Heart left ventricle (tissue), 16 donors: ENCODE measurements around the gene UBA7. TPM values are rescaled to one million over a fixed set of nuclear protein-coding genes. Genes with fewer than 3 reads are reported as not detected.
A peak's percentile ranks its signal among the peaks of the same experiment; 100 is the strongest.

Source experiments
- ATAC-seq, 4 donors: fragments of 200-7000 bp; cut with Tn5 transposase; one replicate each; pipeline ENCODE4 v1.9.1; 2020 to 2022; ENCODE audit warnings: moderate library complexity in 4 of 4, mild to moderate bottlenecking in 3 of 4, moderate number of reproducible peaks in 1 of 4
- DNase-seq, 5 donors: peaks; one replicate each; pipeline ENCODE4 v3.0.0-alpha.2; 2020
- H3K27ac ChIP-seq, 12 donors: fragments of 200-600 bp; sonication (generic) in 4 of 12; one replicate each; pipeline versions ENCODE4 v1.5.0 to v1.8.0; 2016 to 2022; ENCODE audit warnings: mild to moderate bottlenecking in 2 of 12
- H3K27me3 ChIP-seq, 9 donors: fragments of 200-600 bp; sonication (generic) in 2 of 9; one replicate each; pipeline versions ENCODE4 v1.5.1 to v1.8.0; 2016 to 2022; ENCODE audit warnings: mild to moderate bottlenecking in 3 of 9
- H3K36me3 ChIP-seq, 9 donors: fragments of 200-600 bp; sonication (generic) in 2 of 9; one replicate each; pipeline versions ENCODE4 v1.5.0 to v1.8.0; 2018 to 2022; ENCODE audit warnings: mild to moderate bottlenecking in 2 of 9
- H3K4me1 ChIP-seq, 12 donors: fragments of 200-600 bp; sonication (generic) in 4 of 12; one replicate each; pipeline versions ENCODE4 v1.5.0 to v1.8.0; 2016 to 2022; ENCODE audit warnings: mild to moderate bottlenecking in 3 of 12
- H3K4me3 ChIP-seq, 12 donors: fragments of 200-600 bp; sonication (generic) in 4 of 12; one replicate each; pipeline versions ENCODE4 v1.5.0 to v1.8.0; 2017 to 2022; ENCODE audit warnings: mild to moderate bottlenecking in 9 of 12, moderate library complexity in 4 of 12
- H3K9me3 ChIP-seq, 12 donors: fragments of 200-600 bp; sonication (generic) in 4 of 12; one replicate each; pipeline versions ENCODE4 v1.5.0 to v1.8.0; 2016 to 2022; ENCODE audit warnings: mild to moderate bottlenecking in 1 of 12
- CTCF ChIP-seq, 12 donors: fragments of 200-600 bp; sonication (generic) in 4 of 12; IDR thresholded peaks; one replicate each; pipeline versions ENCODE4 v1.5.0 to v1.8.0; 2018 to 2022; ENCODE audit warnings: antibody characterized with exemption in 12 of 12, mild to moderate bottlenecking in 5 of 12
- POLR2A ChIP-seq, 2 donors: fragments of 450-650 bp; IDR thresholded peaks; one replicate each; pipeline ENCODE4 v1.6.1; 2017; ENCODE audit warnings: antibody characterized with exemption in 2 of 2, mild to moderate bottlenecking in 2 of 2, moderate library complexity in 2 of 2
- WGBS, 4 donors: extraction: QIAGEN DNeasy Blood & Tissue Kit in 2 of 4; methylation state at CpG; one replicate each; pipeline versions ENCODE4 v1.1.5 to v1.1.7; 2013 to 2018; 5-methylcytosine and 5-hydroxymethylcytosine counted together
- intact Hi-C, 10 donors: fragments of 100-400 bp; cut with DNase I; formaldehyde crosslinking; loops; one replicate each; pipeline versions ENCODE4 v1.11.1 to v1.14.2; 2022
- polyA plus RNA-seq, 2 donors: library from polyadenylated mRNA; stranded (reverse); fragments of 200-250 nt; gene quantifications; one replicate each; pipeline ENCODE4 v1.2.3, GENCODE V29; 2013
- total RNA-seq, 9 donors: library from RNA; depleted of rRNA in 2 of 9; stranded (reverse); fragments of >200 nt in 2 of 9; fragmentation: NEBNext Ultra II Directional in 3 of 9; extraction: Animal tissue kit (Norgen Biotek cat#: 25700) in 3 of 9; gene quantifications; one replicate each; pipeline versions ENCODE4 v1.1.0 to v1.2.4, GENCODE V29; 2016 to 2023
- donor health status: ischemic (EF 13 %, LVEDD 7.1; RV severe dilation, severe dysfunction).
- donor health status: healthy with polysubstance abuse.
- donor health status: DM: no; HTN: yes; CAD: no.
- donor health status: DM: no; HTN: no; CAD: no.
- donor health status: ischemic (EF 25% LVEDD 6.9; RV normal size, moderate dysfunction).
- donor health status: ischemic (EF 25% LVEDD 5.7; RV mildly dilated, moderate dysfunction).
- donor health status: healthy.
- donor health status: DM: yes; HTN: yes; CAD: no.
- donor health status: ischemic (EF 35%, LVEDD 5.7; RV mildly dilated, moderate dysfunction).
- donor health status: nonischemic (EF 11% LVEDD 7.7; RV severe dilation, severe dysfunction).
- donor health status: DM: yes; HTN: yes; CAD: no.
- donor health status: PGD.
- donor health status: ischemic (EF 29% LVEDD 5.4; RV normal size, mild dysfunction).
- donor health status: nonischemic (EF 23%, LVEDD 6.1; RV moderate dilation, normal function).

Gene UBA7
- total and polyA plus RNA-seq, 11 donors: 8.5 to 72.1 (median 22.1) TPM

GRCh38 chr3:49763981-49764380, 49.8 kb downstream of the UBA7 start:
- Histone ChIP-seq H3K36me3 (peaks cover 0 to 21% (median 3%) of the 10 kb centered on the region in 9 donors), H3K9me3 (no peaks in the 10 kb centered on the region), H3K27me3 (no peaks in the 10 kb centered on the region), H3K4me1 (peaks cover 0 to 7% (median 0%) of the 10 kb centered on the region in 12 donors), H3K27ac (no peak overlapping the region), H3K4me3 (no peak overlapping the region)
- 96 to 97% (median 97%) methylated on average over 4 of the region's 4 CpGs for WGBS, 4 donors
- DNase-seq (no peak), ATAC-seq (no peak)
- TF ChIP-seq POLR2A (IDR thresholded peaks at IDR 0.05): no peak
- TF ChIP-seq CTCF (IDR thresholded peaks at IDR 0.05): no peak
- intact Hi-C loops: no loop called here

- intact Hi-C loops: no loop called here
- Histone ChIP-seq H3K9me3 (no peaks in the 10 kb centered on the region), H3K4me1 (peaks cover 0 to 19% (median 3%) of the 10 kb centered on the region in 12 donors), H3K27me3 (no peaks in the 10 kb centered on the region), H3K36me3 (peaks cover 0 to 17% (median 3%) of the 10 kb centered on the region in 9 donors), H3K27ac (no peak overlapping the region), H3K4me3 (no peak overlapping the region)
- DNase-seq (no peak), ATAC-seq (no peak)
- TF ChIP-seq CTCF (IDR thresholded peaks at IDR 0.05) (no peak), POLR2A (IDR thresholded peaks at IDR 0.05) (no peak)
- 82 to 93% (median 88%) methylated on average over 3 of the region's 3 CpGs for WGBS, 4 donors
Observed at GRCh38 chr3:49761661-49762060, 52.1 kb downstream of the UBA7 start.

- DNase-seq: no peak
- peak in 1 of 4 donors; percentile 43 for ATAC-seq
- Histone ChIP-seq H3K27ac (no peak overlapping the region), H3K4me3 (no peak overlapping the region), H3K4me1 (peaks cover 0 to 30% (median 4%) of the 10 kb centered on the region in 12 donors), H3K27me3 (no peaks in the 10 kb centered on the region), H3K36me3 (peaks cover 0 to 13% (median 3%) of the 10 kb centered on the region in 9 donors), H3K9me3 (no peaks in the 10 kb centered on the region)
- WGBS, 4 donors: 21 to 35% (median 27%) methylated on average over 1 of the region's 1 CpG
- TF ChIP-seq CTCF (IDR thresholded peaks at IDR 0.05) (no peak), POLR2A (IDR thresholded peaks at IDR 0.05) (no peak)
- intact Hi-C loops: no loop called here
Observed at GRCh38 chr3:49759226-49759625, 54.5 kb downstream of the UBA7 start.

GRCh38 chr3:49757197-49757596, 56.6 kb downstream of the UBA7 start:
- H3K9me3 ChIP-seq: no peaks in the 10 kb centered on the region
- no peak for TF ChIP-seq CTCF (IDR thresholded peaks at IDR 0.05)
- no peak for TF ChIP-seq POLR2A (IDR thresholded peaks at IDR 0.05)
- intact Hi-C loops: no loop called here
- no peaks in the 10 kb centered on the region for H3K27me3 ChIP-seq
- no peak overlapping the region for H3K4me3 ChIP-seq
- no peak for DNase-seq
- peaks cover 0 to 43% (median 6%) of the 10 kb centered on the region in 12 donors for H3K4me1 ChIP-seq
- 64 to 81% (median 67%) methylated on average over 2 of the region's 2 CpGs for WGBS, 4 donors
- H3K36me3 ChIP-seq: peaks cover 0 to 9% (median 0%) of the 10 kb centered on the region in 9 donors
- no peak overlapping the region for H3K27ac ChIP-seq
- ATAC-seq: no peak
